K562 (cell line): ENCODE measurements around the gene ANKRD49. TPM values are rescaled to one million over a fixed set of nuclear protein-coding genes. Genes with fewer than 3 reads are reported as not detected.

ENCODE experiments used
- ARID3A ChIP-seq: IDR thresholded peaks from 2 replicates; pipeline ENCODE4 v1.6.1; 2012; ENCODE audit warnings: low read depth, low read length, improper control_type of control experiment, borderline replicate concordance
- CREB3L1 ChIP-seq: fragments of 450-650 bp; IDR thresholded peaks from 2 replicates; pipeline ENCODE4 v1.6.1; 2014; ENCODE audit warnings: low read depth, mild to moderate bottlenecking, moderate library complexity, borderline replicate concordance
- DEAF1 ChIP-seq: fragments of 450-650 bp; formaldehyde crosslinking; IDR thresholded peaks from 2 replicates; pipeline ENCODE4 v1.4.0; 2020; ENCODE audit warnings: mild to moderate bottlenecking, moderate library complexity
- FOXP1 ChIP-seq: sonication (generic); formaldehyde crosslinking; IDR thresholded peaks from 2 replicates; pipeline ENCODE4 v1.8.0; 2022; ENCODE audit warnings: mild to moderate bottlenecking, missing genetic modification reagents
- GABPA ChIP-seq: fragments of 200-800 bp; sonication (Bioruptor generic); conservative IDR thresholded peaks from 2 replicates; pipeline ENCODE4 v1.6.1; 2016; ENCODE audit warnings: low read depth, missing genetic modification characterization, missing compliant biosample characterization
- NONO ChIP-seq, 2 experiments: fragments of 200-400 bp in 1 of 2; fragments of 450-650 bp in 1 of 2; formaldehyde crosslinking in 1 of 2; IDR thresholded peaks; 2 replicates each; pipeline ENCODE4 v1.6.1; 2017; ENCODE audit warnings: low read depth in 2 of 2, mild to moderate bottlenecking in 2 of 2, moderate library complexity in 2 of 2, low read length in 1 of 2
- NR2C1 ChIP-seq, 2 experiments: fragments of 450-650 bp; IDR thresholded peaks; 2 replicates each; pipeline ENCODE4 v1.6.1; 2017; ENCODE audit warnings: mild to moderate bottlenecking in 2 of 2, antibody characterized with exemption in 1 of 2, inconsistent platforms in 1 of 2, missing compliant biosample characterization in 1 of 2, missing genetic modification characterization in 1 of 2
- RB1 ChIP-seq: fragments of 450-650 bp; IDR thresholded peaks from 2 replicates; pipeline ENCODE4 v1.6.1; 2017; ENCODE audit warnings: low read depth, mild to moderate bottlenecking
- SAP30 ChIP-seq: fragments of 200-600 bp; sonication (generic); IDR thresholded peaks from 2 replicates; pipeline ENCODE4 v1.6.1; 2012; ENCODE audit warnings: borderline replicate concordance, low read depth, mild to moderate bottlenecking, moderate library complexity, low read length, control low read depth, inconsistent platforms; ENCODE audit not compliant: insufficient read depth, poor library complexity, severe bottlenecking
- SP1 ChIP-seq: sonication (generic); formaldehyde crosslinking; IDR thresholded peaks from 2 replicates; pipeline ENCODE4 v1.8.1; 2022; ENCODE audit warnings: mild to moderate bottlenecking, missing genetic modification reagents
- ZBTB9 ChIP-seq: fragments of 450-650 bp; formaldehyde crosslinking; IDR thresholded peaks from 2 replicates; pipeline ENCODE4 v1.4.0; 2020; ENCODE audit warnings: mild to moderate bottlenecking, moderate library complexity
- ZC3H4 ChIP-seq: sonication (generic); formaldehyde crosslinking; IDR thresholded peaks from 2 replicates; pipeline ENCODE4 v1.9.0; 2021; ENCODE audit warnings: missing genetic modification reagents, borderline replicate concordance
- ZEB2 ChIP-seq: fragments of 450-650 bp; IDR thresholded peaks from 2 replicates; pipeline ENCODE4 v1.6.1; 2016
- ZFP91 ChIP-seq: sonication (generic); formaldehyde crosslinking; IDR thresholded peaks from 2 replicates; pipeline ENCODE4 v1.8.0; 2022; ENCODE audit warnings: mild to moderate bottlenecking, missing genetic modification reagents
- ZNF696 ChIP-seq: fragments of 250-450 bp; sonication (Bioruptor Pico); conservative IDR thresholded peaks from 2 replicates; pipeline ENCODE4 v1.4.0; 2020; ENCODE audit warnings: mild to moderate bottlenecking, moderate library complexity
- ZNF707 ChIP-seq: fragments of 250-450 bp; sonication (Bioruptor Pico); conservative IDR thresholded peaks from 2 replicates; pipeline ENCODE4 v1.8.0; 2022; ENCODE audit warnings: inconsistent platforms, mild to moderate bottlenecking, moderate library complexity
- polyA plus RNA-seq, 8 experiments: library from polyadenylated mRNA; depleted of rRNA in 4 of 8; stranded (reverse) in 5 of 8; unstranded in 3 of 8; fragments of >200 nt; fragmentation: Nextera tagmentation in 2 of 8; fragmentation: Illumina TruSeq in 1 of 8; extraction: Ambion mirVana in 2 of 8; extraction: Trizol in 1 of 8; gene quantifications; 2 replicates each; pipeline versions ENCODE4 v1.2.1 to v1.2.3, GENCODE V29; 2011 to 2014; ENCODE audit warnings: inconsistent platforms in 1 of 8, missing spikeins in 1 of 8
- total RNA-seq, 7 experiments: library from RNA; depleted of rRNA in 6 of 7; stranded (reverse); fragments of >200 nt in 6 of 7; fragmentation: Illumina TruSeq in 2 of 7; extraction: Trizol in 2 of 7; gene quantifications; 2 replicates each; pipeline versions ENCODE4 v1.2.1 to v1.2.3, GENCODE V29; 2011 to 2021; ENCODE audit warnings: low replicate concordance in 1 of 7

Gene ANKRD49
- total and polyA plus RNA-seq, 9 of the 15 experiments (the other 6 are each of a cell fraction or from before 2014, with no cell fraction given): 13.4 to 43.5 (median 30.6) TPM

GRCh38 chr11:94543695-94544645 is 50.2 kb downstream of the ANKRD49 start, which contains the start of gene FUT4 (continued):
- TF ChIP-seq CREB3L1 (peak; percentile 44; the same call in 1 of the 2 replicates), SP1 (CRISPR knock-in tag) (peak; percentile 71), FOXP1 (CRISPR knock-in tag) (peak; percentile 83; the same call in 1 of the 2 replicates), NR2C1 (IDR thresholded peaks at IDR 0.05) (no peak), NR2C1 (tag; IDR thresholded peaks at IDR 0.05) (no peak; the same call in 1 of the 2 replicates), GABPA (tag) (peak; percentile 91), DEAF1 (CRISPR knock-in tag) (0 out of 2 replicates have a peak, but pooled peaks have one; percentile 7), RB1 (peak; percentile 53; the same call in 1 of the 2 replicates), ARID3A (no peak), ZEB2 (peak; percentile 78), ZNF707 (CRISPR knock-in tag) (no peak), ZNF696 (CRISPR knock-in tag) (no peak), NONO (IDR thresholded peaks at IDR 0.05; ENCODE audit: low read depth in 2 of 2, low read length in 1 of 2) (peak; percentile 74 to 85; a peak in 3 of 4 replicates), ZFP91 (CRISPR knock-in tag) (no peak; the same call in 1 of the 2 replicates), ZC3H4 (CRISPR knock-in tag) (no peak), SAP30 (peak; percentile 32), ZBTB9 (peak; percentile 100)
